ENCODE results near the gene DMGDH. TPM values are rescaled to one million over a fixed set of nuclear protein-coding genes. Genes with fewer than 3 reads are reported as not detected.

Gene DMGDH
- total RNA-seq, 1 donor from 2014 or later: 1.3 TPM

- ATAC-seq (no peak), DNase-seq (no peak)
- Histone ChIP-seq H3K36me3 (no peaks in the 10 kb centered on the region), H3K27me3 (ENCODE audit: low read depth) (no peaks in the 10 kb centered on the region), H3K4me1 (peaks cover 27% of the 10 kb centered on the region), H3K4me3 (no peak overlapping the region), H3K27ac (no peak overlapping the region), H3K9me3 (no peaks in the 10 kb centered on the region)
- intact Hi-C loops (cut with DNase I): no loop called here
- TF ChIP-seq CTCF (IDR thresholded peaks at IDR 0.05): no peak
These were observed 95.5 kb downstream of the DMGDH start for GRCh38 chr5:78974011-78974410.

- TF ChIP-seq CTCF (IDR thresholded peaks at IDR 0.05): no peak
- Histone ChIP-seq H3K27me3 (ENCODE audit: low read depth) (no peaks in the 10 kb centered on the region), H3K4me1 (peaks cover 27% of the 10 kb centered on the region), H3K27ac (no peak overlapping the region), H3K9me3 (no peaks in the 10 kb centered on the region), H3K36me3 (no peaks in the 10 kb centered on the region), H3K4me3 (no peak overlapping the region)
- intact Hi-C loops (cut with DNase I): no loop called here
- DNase-seq (no peak), ATAC-seq (peak; percentile 37 to 44)
These were observed 96.6 kb downstream of the DMGDH start for GRCh38 chr5:78972654-78973428.

GRCh38 chr5:78971998-78972397 is 97.5 kb downstream of the DMGDH start:
- no peak overlapping the region for H3K27ac ChIP-seq

GRCh38 chr5:78968781-78969180 is 100.7 kb downstream of the DMGDH start:
- Histone ChIP-seq H3K4me3 (no peak overlapping the region), H3K4me1 (peaks cover 13% of the 10 kb centered on the region), H3K27ac (no peak overlapping the region), H3K36me3 (peaks cover 2% of the 10 kb centered on the region), H3K9me3 (no peaks in the 10 kb centered on the region), H3K27me3 (ENCODE audit: low read depth) (no peaks in the 10 kb centered on the region)
- intact Hi-C loops (cut with DNase I): no loop called here
- no peak for DNase-seq
- no peak for ATAC-seq
- TF ChIP-seq CTCF (IDR thresholded peaks at IDR 0.05): no peak

More at GRCh38 chr5:78971998-78972397, 97.5 kb downstream of the DMGDH start:
- Histone ChIP-seq H3K9me3 (no peaks in the 10 kb centered on the region), H3K4me3 (no peak overlapping the region), H3K4me1 (peaks cover 25% of the 10 kb centered on the region), H3K27me3 (ENCODE audit: low read depth) (no peaks in the 10 kb centered on the region), H3K36me3 (no peaks in the 10 kb centered on the region)
- DNase-seq (no peak), ATAC-seq (peak in 1 of 2 donors; percentile 27)
- intact Hi-C loops (cut with DNase I): no loop called here
- TF ChIP-seq CTCF (IDR thresholded peaks at IDR 0.05): no peak

GRCh38 chr5:78964889-78965288 is 104.6 kb downstream of the DMGDH start:
- H3K27me3 ChIP-seq (ENCODE audit: low read depth): no peaks in the 10 kb centered on the region
- ATAC-seq: no peak
- no peak overlapping the region for H3K27ac ChIP-seq
- peak; percentile 41 for TF ChIP-seq CTCF (IDR thresholded peaks at IDR 0.05)
- DNase-seq: no peak
- H3K36me3 ChIP-seq: peaks cover 10% of the 10 kb centered on the region
- no peaks in the 10 kb centered on the region for H3K9me3 ChIP-seq
- H3K4me3 ChIP-seq: no peak overlapping the region
- intact Hi-C loops (cut with DNase I): no loop called here
- no peaks in the 10 kb centered on the region for H3K4me1 ChIP-seq
